Liver (tissue), 9 donors: ENCODE results near the gene CLOCK. TPM values are rescaled to one million over a fixed set of nuclear protein-coding genes. Genes with fewer than 3 reads are reported as not detected.

Experiments used
- DNase-seq: peaks from one replicate; pipeline ENCODE4 v3.0.0-alpha.2; 2017; ENCODE audit warnings: low spot score
- H3K27ac ChIP-seq, 2 donors: one replicate each; pipeline ENCODE4 v1.7.0; 2013; ENCODE audit warnings: inconsistent platforms in 2 of 2, low read length in 2 of 2, control low read depth in 1 of 2, low read depth in 1 of 2, mild to moderate bottlenecking in 1 of 2
- H3K27me3 ChIP-seq, 4 donors: one replicate each; pipeline versions ENCODE4 v1.6.1 to v1.7.0; 2013; ENCODE audit warnings: low read length in 3 of 4, inconsistent platforms in 1 of 4, mild to moderate bottlenecking in 1 of 4, moderate library complexity in 1 of 4; ENCODE audit not compliant: control insufficient read depth in 4 of 4, insufficient read depth in 4 of 4
- H3K36me3 ChIP-seq, 4 donors: one replicate each; pipeline versions ENCODE4 v1.6.1 to v1.7.0; 2013; ENCODE audit warnings: low read length in 3 of 4, mild to moderate bottlenecking in 3 of 4, low read depth in 1 of 4, moderate library complexity in 1 of 4; ENCODE audit not compliant: control insufficient read depth in 4 of 4, insufficient read depth in 3 of 4
- H3K4me1 ChIP-seq, 4 donors: one replicate each; pipeline versions ENCODE4 v1.6.1 to v1.7.0; 2013; ENCODE audit warnings: low read length in 3 of 4, mild to moderate bottlenecking in 3 of 4, moderate library complexity in 1 of 4; ENCODE audit not compliant: control insufficient read depth in 4 of 4, insufficient read depth in 4 of 4
- H3K4me3 ChIP-seq, 3 donors: one replicate each; pipeline versions ENCODE4 v1.6.1 to v1.7.0; 2013; ENCODE audit warnings: low read length in 3 of 3, control low read depth in 1 of 3, low read depth in 1 of 3, mild to moderate bottlenecking in 1 of 3
- H3K9ac ChIP-seq, 2 donors: one replicate each; pipeline ENCODE4 v1.7.0; 2013; ENCODE audit warnings: low read length in 2 of 2, mild to moderate bottlenecking in 2 of 2, moderate library complexity in 2 of 2, control low read depth in 1 of 2, low read depth in 1 of 2
- H3K9me3 ChIP-seq, 4 donors: one replicate each; pipeline versions ENCODE4 v1.6.1 to v1.7.0; 2013; ENCODE audit warnings: low read length in 3 of 4; ENCODE audit not compliant: control insufficient read depth in 4 of 4
- FOXA1 ChIP-seq: IDR thresholded peaks from 2 replicates; pipeline ENCODE4 v1.6.1; 2016; ENCODE audit warnings: antibody characterized with exemption
- FOXA2 ChIP-seq: IDR thresholded peaks from 2 replicates; pipeline ENCODE4 v1.6.1; 2016; ENCODE audit warnings: antibody characterized with exemption
- GABPA ChIP-seq, 2 donors: IDR thresholded peaks in 1 of 2; conservative IDR thresholded peaks in 1 of 2; 2 replicates each; pipeline ENCODE4 v1.6.1; 2016; ENCODE audit warnings: antibody characterized with exemption in 2 of 2, mild to moderate bottlenecking in 1 of 2, moderate library complexity in 1 of 2
- HNF4A ChIP-seq, 2 donors: conservative IDR thresholded peaks; 2 replicates each; pipeline ENCODE4 v1.6.1; 2016; ENCODE audit warnings: antibody characterized with exemption in 2 of 2, mild to moderate bottlenecking in 2 of 2
- HNF4G ChIP-seq: IDR thresholded peaks from 2 replicates; pipeline ENCODE4 v1.6.1; 2016; ENCODE audit warnings: antibody characterized with exemption
- JUND ChIP-seq, 2 donors: IDR thresholded peaks; 2 replicates each; pipeline ENCODE4 v1.6.1; 2016; ENCODE audit warnings: antibody characterized with exemption in 2 of 2
- NR2F2 ChIP-seq: IDR thresholded peaks from 2 replicates; pipeline ENCODE4 v1.6.1; 2016; ENCODE audit warnings: antibody characterized with exemption
- RAD21 ChIP-seq, 2 donors: IDR thresholded peaks; 2 replicates each; pipeline ENCODE4 v1.6.1; 2016; ENCODE audit warnings: antibody characterized with exemption in 2 of 2, mild to moderate bottlenecking in 2 of 2
- RXRA ChIP-seq, 2 donors: IDR thresholded peaks; 2 replicates each; pipeline ENCODE4 v1.6.1; 2017 to 2018; ENCODE audit warnings: antibody characterized with exemption in 2 of 2, mild to moderate bottlenecking in 1 of 2
- SP1 ChIP-seq: IDR thresholded peaks from 2 replicates; pipeline ENCODE4 v1.6.1; 2018; ENCODE audit warnings: antibody characterized with exemption, mild to moderate bottlenecking
- TAF1 ChIP-seq: conservative IDR thresholded peaks from 2 replicates; pipeline ENCODE4 v1.6.1; 2016; ENCODE audit warnings: antibody characterized with exemption, mild to moderate bottlenecking
- YY1 ChIP-seq: IDR thresholded peaks from 2 replicates; pipeline ENCODE4 v1.6.1; 2016; ENCODE audit warnings: antibody characterized with exemption, mild to moderate bottlenecking
- ZBTB33 ChIP-seq: IDR thresholded peaks from 2 replicates; pipeline ENCODE4 v1.6.1; 2016; ENCODE audit warnings: antibody characterized with exemption
- WGBS: extraction: QIAGEN DNeasy Blood & Tissue Kit; methylation state at CpG from one replicate; pipeline ENCODE4 v1.1.7; 2013; 5-methylcytosine and 5-hydroxymethylcytosine counted together
- polyA plus RNA-seq, 2 donors: library from polyadenylated mRNA; stranded (reverse) in 1 of 2; unstranded in 1 of 2; fragments of 200-250 nt in 1 of 2; fragments of >200 nt in 1 of 2; fragmentation: Nextera tagmentation in 1 of 2; extraction: Ambion mirVana in 1 of 2; gene quantifications; one replicate each; pipeline versions ENCODE4 v1.2.1 to v1.2.3, GENCODE V29; 2013 to 2015
- total RNA-seq, 2 donors: library from RNA; depleted of rRNA; stranded (reverse); fragments of >200 nt; gene quantifications; one replicate each; pipeline ENCODE4 v1.2.3, GENCODE V29; 2014
- TF ChIP-seq, protein P1 (sequence below): fragments of 150-350 bp; IDR thresholded peaks from 2 replicates; pipeline ENCODE4 v1.5.1; 2017; ENCODE audit warnings: improper control_type of control experiment, low read depth, low read length; ENCODE audit not compliant: missing input control
- TF ChIP-seq, protein P2 (sequence below): IDR thresholded peaks from 2 replicates; pipeline ENCODE4 v1.6.1; 2016; ENCODE audit warnings: antibody characterized with exemption
- TF ChIP-seq, protein P3 (sequence below): IDR thresholded peaks from 2 replicates; pipeline ENCODE4 v1.6.1; 2016; ENCODE audit warnings: antibody characterized with exemption
- TF ChIP-seq, protein P4 (sequence below): IDR thresholded peaks from 2 replicates; pipeline ENCODE4 v1.6.1; 2016; ENCODE audit warnings: antibody characterized with exemption, mild to moderate bottlenecking
- donor health status: healthy.
- donor health status: healthy.
- donor health status: healthy.
- donor health status: healthy.
- donor health status: healthy.

CLOCK gene
- total and polyA plus RNA-seq, 4 donors: 5.1 to 19.4 (median 6.1) TPM

- no peak overlapping the region for H3K9ac ChIP-seq
- DNase-seq: no peak
- H3K9me3 ChIP-seq: no peaks in the 10 kb centered on the region
- H3K4me1 ChIP-seq: no peaks in the 10 kb centered on the region
- no peak overlapping the region for H3K27ac ChIP-seq
- no peak overlapping the region for H3K4me3 ChIP-seq
- H3K27me3 ChIP-seq: no peaks in the 10 kb centered on the region
- peaks cover 6 to 48% (median 29%) of the 10 kb centered on the region in 4 donors for H3K36me3 ChIP-seq
- 97% methylated on average over 9 of the region's 9 CpGs for WGBS
- no peak for TF ChIP-seq TAF1
- no peak for TF ChIP-seq HNF4G
- TF ChIP-seq RXRA (IDR thresholded peaks at IDR 0.05): no peak
- TF ChIP-seq, protein P1, sequence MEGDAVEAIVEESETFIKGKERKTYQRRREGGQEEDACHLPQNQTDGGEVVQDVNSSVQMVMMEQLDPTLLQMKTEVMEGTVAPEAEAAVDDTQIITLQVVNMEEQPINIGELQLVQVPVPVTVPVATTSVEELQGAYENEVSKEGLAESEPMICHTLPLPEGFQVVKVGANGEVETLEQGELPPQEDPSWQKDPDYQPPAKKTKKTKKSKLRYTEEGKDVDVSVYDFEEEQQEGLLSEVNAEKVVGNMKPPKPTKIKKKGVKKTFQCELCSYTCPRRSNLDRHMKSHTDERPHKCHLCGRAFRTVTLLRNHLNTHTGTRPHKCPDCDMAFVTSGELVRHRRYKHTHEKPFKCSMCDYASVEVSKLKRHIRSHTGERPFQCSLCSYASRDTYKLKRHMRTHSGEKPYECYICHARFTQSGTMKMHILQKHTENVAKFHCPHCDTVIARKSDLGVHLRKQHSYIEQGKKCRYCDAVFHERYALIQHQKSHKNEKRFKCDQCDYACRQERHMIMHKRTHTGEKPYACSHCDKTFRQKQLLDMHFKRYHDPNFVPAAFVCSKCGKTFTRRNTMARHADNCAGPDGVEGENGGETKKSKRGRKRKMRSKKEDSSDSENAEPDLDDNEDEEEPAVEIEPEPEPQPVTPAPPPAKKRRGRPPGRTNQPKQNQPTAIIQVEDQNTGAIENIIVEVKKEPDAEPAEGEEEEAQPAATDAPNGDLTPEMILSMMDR: no peak
- TF ChIP-seq, protein P2, sequence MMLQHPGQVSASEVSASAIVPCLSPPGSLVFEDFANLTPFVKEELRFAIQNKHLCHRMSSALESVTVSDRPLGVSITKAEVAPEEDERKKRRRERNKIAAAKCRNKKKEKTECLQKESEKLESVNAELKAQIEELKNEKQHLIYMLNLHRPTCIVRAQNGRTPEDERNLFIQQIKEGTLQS: no peak
- no peak for TF ChIP-seq RAD21 (IDR thresholded peaks at IDR 0.05)
- TF ChIP-seq YY1: no peak
- TF ChIP-seq FOXA1: no peak
- TF ChIP-seq, protein P3, sequence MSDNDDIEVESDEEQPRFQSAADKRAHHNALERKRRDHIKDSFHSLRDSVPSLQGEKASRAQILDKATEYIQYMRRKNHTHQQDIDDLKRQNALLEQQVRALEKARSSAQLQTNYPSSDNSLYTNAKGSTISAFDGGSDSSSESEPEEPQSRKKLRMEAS: no peak
- TF ChIP-seq GABPA (IDR thresholded peaks at IDR 0.05 in 1 of 2, conservative IDR thresholded peaks at IDR 0.05 in 1 of 2): no peak
- TF ChIP-seq JUND (IDR thresholded peaks at IDR 0.05): no peak
- TF ChIP-seq SP1: no peak
- TF ChIP-seq ZBTB33: no peak
- TF ChIP-seq NR2F2: no peak
- TF ChIP-seq, protein P4, sequence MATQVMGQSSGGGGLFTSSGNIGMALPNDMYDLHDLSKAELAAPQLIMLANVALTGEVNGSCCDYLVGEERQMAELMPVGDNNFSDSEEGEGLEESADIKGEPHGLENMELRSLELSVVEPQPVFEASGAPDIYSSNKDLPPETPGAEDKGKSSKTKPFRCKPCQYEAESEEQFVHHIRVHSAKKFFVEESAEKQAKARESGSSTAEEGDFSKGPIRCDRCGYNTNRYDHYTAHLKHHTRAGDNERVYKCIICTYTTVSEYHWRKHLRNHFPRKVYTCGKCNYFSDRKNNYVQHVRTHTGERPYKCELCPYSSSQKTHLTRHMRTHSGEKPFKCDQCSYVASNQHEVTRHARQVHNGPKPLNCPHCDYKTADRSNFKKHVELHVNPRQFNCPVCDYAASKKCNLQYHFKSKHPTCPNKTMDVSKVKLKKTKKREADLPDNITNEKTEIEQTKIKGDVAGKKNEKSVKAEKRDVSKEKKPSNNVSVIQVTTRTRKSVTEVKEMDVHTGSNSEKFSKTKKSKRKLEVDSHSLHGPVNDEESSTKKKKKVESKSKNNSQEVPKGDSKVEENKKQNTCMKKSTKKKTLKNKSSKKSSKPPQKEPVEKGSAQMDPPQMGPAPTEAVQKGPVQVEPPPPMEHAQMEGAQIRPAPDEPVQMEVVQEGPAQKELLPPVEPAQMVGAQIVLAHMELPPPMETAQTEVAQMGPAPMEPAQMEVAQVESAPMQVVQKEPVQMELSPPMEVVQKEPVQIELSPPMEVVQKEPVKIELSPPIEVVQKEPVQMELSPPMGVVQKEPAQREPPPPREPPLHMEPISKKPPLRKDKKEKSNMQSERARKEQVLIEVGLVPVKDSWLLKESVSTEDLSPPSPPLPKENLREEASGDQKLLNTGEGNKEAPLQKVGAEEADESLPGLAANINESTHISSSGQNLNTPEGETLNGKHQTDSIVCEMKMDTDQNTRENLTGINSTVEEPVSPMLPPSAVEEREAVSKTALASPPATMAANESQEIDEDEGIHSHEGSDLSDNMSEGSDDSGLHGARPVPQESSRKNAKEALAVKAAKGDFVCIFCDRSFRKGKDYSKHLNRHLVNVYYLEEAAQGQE: no peak
- no peak for TF ChIP-seq HNF4A (conservative IDR thresholded peaks at IDR 0.05)
- no peak for TF ChIP-seq FOXA2
These were observed 99.5 kb downstream of the CLOCK start for GRCh38 chr4:55447108-55447708.
